HCT116 (cell line): Measurements from ENCODE around the gene RAP2C. TPM values are rescaled to one million over a fixed set of nuclear protein-coding genes. Genes with fewer than 3 reads are reported as not detected.

Experiments
- ATAC-seq: fragments of 200-7000 bp; cut with Tn5 transposase; 2 replicates; pipeline ENCODE4 v1.9.1; 2020; ENCODE audit warnings: mild to moderate bottlenecking, moderate library complexity
- BruUV-seq: library from RNA; stranded (reverse); fragments of 400-500 nt; replicated peaks from 2 replicates; lab custom pipeline; 2021; lab: Mats Ljungman, UMichigan
- CTCF ChIA-PET: fragments of 300-600 bp; sonication (Branson Sonifier 250); formaldehyde crosslinking; loops from one replicate; lab custom pipeline; 2021; ENCODE audit warnings: antibody characterized with exemption; lab: Charles Lee
- POLR2A ChIA-PET: fragments of 300-600, 350-600 bp; sonication (Branson Sonifier 250); formaldehyde crosslinking; loops from one replicate; lab custom pipeline; 2021; ENCODE audit warnings: antibody characterized with exemption; lab: Charles Lee
- RAD21 ChIA-PET, 2 experiments: fragments of 300-600 bp; sonication (Branson Sonifier 250); formaldehyde crosslinking; loops; one replicate each; lab custom pipeline; 2023; ENCODE audit warnings: low total read pairs in 2 of 2; ENCODE audit not compliant: uncharacterized antibody in 2 of 2, unreplicated experiment in 2 of 2, low non-redundant PET in 1 of 2; lab: Charles Lee
- DNase-seq: peaks from one replicate; pipeline ENCODE4 v3.0.0-alpha.2; 2010; ENCODE audit warnings: low read depth, low spot score
- H2AFZ ChIP-seq: fragments of 200-600 bp; shearing (Covaris generic), sonication (generic); 2 replicates; pipeline ENCODE4 v1.6.1; 2017; ENCODE audit warnings: low read depth, mixed run types, mixed read lengths, antibody characterized with exemption, low read length; ENCODE audit not compliant: poor library complexity, severe bottlenecking
- H3K27ac ChIP-seq: 2 replicates; pipeline ENCODE4 v1.5.1; 2012; ENCODE audit warnings: low read depth, low read length
- H3K27me3 ChIP-seq: fragments of 200-600 bp; sonication (generic); 2 replicates; pipeline ENCODE4 v1.6.1; 2016; ENCODE audit warnings: mixed run types, low read length, mixed read lengths; ENCODE audit not compliant: insufficient read depth
- H3K36me3 ChIP-seq, 2 experiments: fragments of 200-500 bp in 1 of 2; fragments of 200-600 bp in 1 of 2; sonication (Bioruptor generic) in 1 of 2; sonication (generic) in 1 of 2; 2 replicates each; pipeline versions ENCODE4 v1.5.1 to v1.6.1; 2014 to 2016; ENCODE audit warnings: low read length in 2 of 2, inconsistent platforms in 1 of 2, mixed read lengths in 1 of 2, mixed run types in 1 of 2; ENCODE audit not compliant: insufficient read depth in 2 of 2, control insufficient read depth in 1 of 2
- H3K4me1 ChIP-seq, 2 experiments: fragments of 200-600 bp in 1 of 2; sonication (generic) in 1 of 2; 2 replicates each; pipeline versions ENCODE4 v1.5.1 to v1.6.1; 2012 to 2017; ENCODE audit warnings: low read length in 2 of 2, inconsistent platforms in 1 of 2, mild to moderate bottlenecking in 1 of 2, mixed read lengths in 1 of 2, mixed run types in 1 of 2, moderate library complexity in 1 of 2; ENCODE audit not compliant: insufficient read depth in 2 of 2, control insufficient read depth in 1 of 2
- H3K4me2 ChIP-seq: fragments of 200-600 bp; sonication (generic); 2 replicates; pipeline ENCODE4 v1.6.1; 2017; ENCODE audit warnings: mixed run types, low read length, mixed read lengths
- H3K4me3 ChIP-seq, 2 experiments: fragments of 200-600 bp in 1 of 2; sonication (generic) in 1 of 2; replicated peaks in 1 of 2; 2 replicates each; pipeline ENCODE4 v1.5.1; 2011 to 2016; ENCODE audit warnings: low read length in 2 of 2, control low read depth in 1 of 2, low read depth in 1 of 2, mild to moderate bottlenecking in 1 of 2, mixed read lengths in 1 of 2, mixed run types in 1 of 2
- H3K79me2 ChIP-seq: fragments of 200-600 bp; sonication (generic); 2 replicates; pipeline ENCODE4 v1.6.1; 2017; ENCODE audit warnings: mild to moderate bottlenecking, mixed run types, low read length, moderate library complexity, mixed read lengths; ENCODE audit not compliant: insufficient read depth
- H3K9ac ChIP-seq: fragments of 200-600 bp; sonication (generic); 2 replicates; pipeline ENCODE4 v1.6.1; 2016; ENCODE audit warnings: low read length, mixed read lengths
- H3K9me2 ChIP-seq: fragments of 200-600 bp; sonication (generic), shearing (Covaris generic); 2 replicates; pipeline ENCODE4 v1.6.1; 2017; ENCODE audit warnings: mixed run types, mild to moderate bottlenecking, moderate library complexity; ENCODE audit not compliant: insufficient read depth
- H3K9me3 ChIP-seq, 2 experiments: fragments of 200-500 bp in 1 of 2; fragments of 200-600 bp in 1 of 2; sonication (Bioruptor generic) in 1 of 2; sonication (generic) in 1 of 2; 2 replicates each; pipeline ENCODE4 v1.6.1; 2014 to 2017; ENCODE audit warnings: low read length in 2 of 2, mixed read lengths in 2 of 2, inconsistent platforms in 1 of 2, low read depth in 1 of 2, mild to moderate bottlenecking in 1 of 2, mixed run types in 1 of 2, moderate library complexity in 1 of 2; ENCODE audit not compliant: control insufficient read depth in 1 of 2, insufficient read depth in 1 of 2
- H4K20me1 ChIP-seq: fragments of 200-600 bp; sonication (generic), shearing (Covaris generic); 2 replicates; pipeline ENCODE4 v1.6.1; 2017; ENCODE audit warnings: mixed run types, mild to moderate bottlenecking, moderate library complexity; ENCODE audit not compliant: insufficient read depth
- CBX3 ChIP-seq: IDR thresholded peaks from 2 replicates; pipeline ENCODE4 v1.6.1; 2012; ENCODE audit warnings: low read depth
- CEBPB ChIP-seq: IDR thresholded peaks from 2 replicates; pipeline ENCODE4 v1.6.1; 2012; ENCODE audit warnings: low read depth
- FOSL1 ChIP-seq: IDR thresholded peaks from 2 replicates; pipeline ENCODE4 v1.6.1; 2012; ENCODE audit warnings: low read depth
- RAD21 ChIP-seq: IDR thresholded peaks from 2 replicates; pipeline ENCODE4 v1.6.1; 2012; ENCODE audit warnings: low read depth, mild to moderate bottlenecking
- SRF ChIP-seq: IDR thresholded peaks from 2 replicates; pipeline ENCODE4 v1.6.1; 2012; ENCODE audit warnings: low read depth
- YY1 ChIP-seq: IDR thresholded peaks from 2 replicates; pipeline ENCODE4 v1.6.1; 2011; ENCODE audit warnings: low read length, low read depth, moderate library complexity, mild to moderate bottlenecking; ENCODE audit not compliant: insufficient replicate concordance; ENCODE audit errors: extremely low read depth
- ZFX ChIP-seq: fragments of 450-650 bp; IDR thresholded peaks from 2 replicates; pipeline ENCODE4 v1.6.1; 2017
- ZNF274 ChIP-seq: fragments of 200-500 bp; sonication (Bioruptor generic); IDR thresholded peaks from 2 replicates; pipeline ENCODE4 v1.6.1; 2014; ENCODE audit warnings: mild to moderate bottlenecking, low read depth, low read length, inconsistent platforms
- intact Hi-C: fragments of 100-400 bp; cut with micrococcal nuclease; formaldehyde crosslinking; loops from 2 replicates; pipeline ENCODE4 v1.10.0; 2022
- total RNA-seq: library from RNA; stranded (reverse); gene quantifications from one replicate; pipeline ENCODE4 v1.2.1, GENCODE V29; 2021; ENCODE audit not compliant: unreplicated experiment
- TF ChIP-seq, protein P1 (sequence below): IDR thresholded peaks from 2 replicates; pipeline ENCODE4 v1.6.1; 2012
- TF ChIP-seq, protein P2 (sequence below): IDR thresholded peaks from 2 replicates; pipeline ENCODE4 v1.6.1; 2012

RAP2C gene
- total RNA-seq, 1 experiment from 2014 or later, result 19.9 TPM

DNA sequence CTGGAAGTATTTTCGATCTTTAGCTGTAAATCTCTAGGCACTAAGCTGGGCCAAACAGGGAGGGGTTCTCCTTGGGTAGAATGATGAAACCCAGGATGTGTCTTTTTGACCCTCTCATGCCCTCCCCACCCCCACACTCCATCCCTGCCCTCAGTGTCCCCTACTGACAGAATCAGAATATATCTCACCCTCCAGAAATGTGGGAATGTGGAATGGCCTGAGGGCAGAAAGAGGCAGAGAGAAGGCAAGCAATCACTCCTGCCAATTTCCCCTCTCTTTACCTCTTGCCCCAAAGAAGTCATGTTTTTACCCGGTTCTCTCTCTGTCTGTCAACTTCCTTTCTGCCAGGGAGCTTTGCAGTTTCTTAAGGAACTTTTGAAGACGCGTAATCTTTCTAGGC is 34.4 kb downstream of the RAP2C start (continued):
- TF ChIP-seq ZNF274 (no peak), FOSL1 (no peak), YY1 (no peak), RAD21 (no peak), CBX3 (no peak)
- TF ChIP-seq, protein P1, sequence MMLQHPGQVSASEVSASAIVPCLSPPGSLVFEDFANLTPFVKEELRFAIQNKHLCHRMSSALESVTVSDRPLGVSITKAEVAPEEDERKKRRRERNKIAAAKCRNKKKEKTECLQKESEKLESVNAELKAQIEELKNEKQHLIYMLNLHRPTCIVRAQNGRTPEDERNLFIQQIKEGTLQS, result no peak

DNA sequence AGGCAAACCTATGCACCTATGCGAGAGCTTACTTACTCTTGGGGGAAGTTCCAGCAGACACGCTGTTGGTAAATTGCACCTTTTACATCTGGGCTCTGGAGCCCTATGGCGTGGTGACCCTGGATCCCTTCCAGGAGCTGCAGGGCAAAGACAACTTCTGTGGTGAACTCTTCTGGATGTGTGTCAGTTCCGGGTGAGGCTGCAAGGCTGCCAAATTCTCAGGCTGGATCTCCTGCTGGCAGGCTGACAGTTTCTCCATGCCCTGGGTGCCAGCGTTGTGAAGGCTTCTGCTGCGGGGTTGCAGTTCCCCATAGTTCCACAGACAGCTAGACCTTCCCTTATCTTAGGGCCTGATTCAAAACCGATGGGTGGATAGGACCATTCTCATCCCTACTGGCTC is 37.9 kb downstream of the RAP2C start:
- BruUV-seq, result no TSS peak
- no peaks in the 10 kb centered on the region for H3K27me3 ChIP-seq
- ChIA-PET RAD21 (no interaction called here), POLR2A (no interaction called here), CTCF (no interaction called here)
- DNase-seq (no peak), ATAC-seq (no peak)
- no peak overlapping the region for H3K9ac ChIP-seq
- H3K4me3 ChIP-seq, result no peak overlapping the region
- no peaks in the 10 kb centered on the region for H3K9me3 ChIP-seq
- no peaks in the 10 kb centered on the region for H3K36me3 ChIP-seq
- TF ChIP-seq YY1 (no peak), SRF (no peak), FOSL1 (no peak), ZNF274 (no peak)
- H3K27ac ChIP-seq, result no peak overlapping the region
- intact Hi-C loops, result no loop called here
- no peaks in the 10 kb centered on the region for H3K9me2 ChIP-seq
- H3K4me2 ChIP-seq, result no peak overlapping the region
- no peaks in the 10 kb centered on the region for H3K79me2 ChIP-seq
- no peaks in the 10 kb centered on the region for H4K20me1 ChIP-seq
- H2AFZ ChIP-seq, result no peak overlapping the region
- no peaks in the 10 kb centered on the region for H3K4me1 ChIP-seq

DNA sequence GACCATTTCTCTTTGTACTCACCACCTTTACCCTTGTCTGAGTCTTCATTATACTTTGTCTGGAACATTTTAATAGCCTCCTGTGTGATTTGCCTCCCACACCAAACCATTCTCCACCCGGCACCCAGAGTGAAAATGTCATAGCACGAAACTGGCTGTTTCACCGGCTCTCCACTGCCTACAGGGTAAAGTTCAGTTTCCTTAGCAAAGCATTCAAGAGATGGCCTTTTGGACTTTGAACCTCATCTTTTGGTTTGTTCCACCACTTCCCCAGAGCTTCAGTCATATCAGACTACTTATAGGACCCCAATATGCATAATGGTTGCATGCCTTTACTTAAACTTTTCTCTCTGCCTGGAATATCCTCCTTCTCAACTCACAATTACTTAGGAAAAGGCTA is 38.3 kb downstream of the RAP2C start:
- intact Hi-C loops, result no loop called here
- H4K20me1 ChIP-seq, result no peaks in the 10 kb centered on the region
- ChIA-PET RAD21 (no interaction called here), POLR2A (no interaction called here), CTCF (no interaction called here)
- H3K9ac ChIP-seq, result no peak overlapping the region
- ATAC-seq (no peak), DNase-seq (no peak)
- H2AFZ ChIP-seq, result no peak overlapping the region
- no peaks in the 10 kb centered on the region for H3K4me1 ChIP-seq
- no peaks in the 10 kb centered on the region for H3K9me2 ChIP-seq
- H3K27ac ChIP-seq, result no peak overlapping the region
- no peak overlapping the region for H3K4me3 ChIP-seq
- H3K79me2 ChIP-seq, result no peaks in the 10 kb centered on the region
- H3K4me2 ChIP-seq, result no peak overlapping the region
- TF ChIP-seq FOSL1 (no peak), RAD21 (no peak), CEBPB (no peak), YY1 (no peak), ZFX (no peak)
- TF ChIP-seq, protein P1, result no peak
- TF ChIP-seq, protein P2, sequence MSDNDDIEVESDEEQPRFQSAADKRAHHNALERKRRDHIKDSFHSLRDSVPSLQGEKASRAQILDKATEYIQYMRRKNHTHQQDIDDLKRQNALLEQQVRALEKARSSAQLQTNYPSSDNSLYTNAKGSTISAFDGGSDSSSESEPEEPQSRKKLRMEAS, result no peak
- no TSS peak for BruUV-seq
- H3K36me3 ChIP-seq, result no peaks in the 10 kb centered on the region
- no peaks in the 10 kb centered on the region for H3K27me3 ChIP-seq
- no peaks in the 10 kb centered on the region for H3K9me3 ChIP-seq
